C4-2B (cell line): ENCODE measurements around the gene PTPN18.

Source experiments
- H3K27ac ChIP-seq: fragments of 450-650 bp; 2 replicates; pipeline ENCODE4 v1.5.1; 2017
- ZFX ChIP-seq: fragments of 450-650 bp; IDR thresholded peaks from 2 replicates; pipeline ENCODE4 v1.6.1; 2017
- TF ChIP-seq, protein P1 (sequence below): fragments of 450-650 bp; conservative IDR thresholded peaks from 2 replicates; pipeline ENCODE4 v1.5.1; 2017; ENCODE audit warnings: mild to moderate bottlenecking

PTPN18 gene

DNA sequence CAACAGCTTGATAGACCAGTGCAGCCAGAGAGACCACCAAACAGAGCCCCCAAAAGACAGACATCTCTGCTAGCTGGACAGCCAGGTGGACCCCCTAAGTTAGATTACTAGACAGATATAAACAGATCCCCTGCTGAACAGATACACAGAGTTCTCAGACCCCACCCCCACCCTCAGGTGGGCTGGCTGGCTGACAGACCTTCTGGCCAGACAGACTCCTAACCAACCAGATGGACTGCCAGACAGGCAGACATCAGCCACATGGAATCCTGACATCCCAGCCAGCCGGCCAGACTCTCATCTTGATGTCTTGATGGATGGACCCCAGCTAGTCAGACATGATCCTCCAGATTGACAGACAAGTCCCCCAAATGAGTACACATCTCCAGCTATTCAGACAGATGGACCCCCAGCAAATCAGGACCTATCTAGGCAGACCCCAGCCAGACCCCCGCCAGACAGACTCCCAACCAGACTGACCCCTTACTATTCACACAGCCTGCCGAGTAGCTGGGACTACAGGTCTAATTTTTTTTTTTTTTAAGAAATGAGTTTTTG, 18.0 kb downstream of the PTPN18 start:
- no peak overlapping the region for H3K27ac ChIP-seq
- TF ChIP-seq ZFX, result no peak
- TF ChIP-seq, protein P1, sequence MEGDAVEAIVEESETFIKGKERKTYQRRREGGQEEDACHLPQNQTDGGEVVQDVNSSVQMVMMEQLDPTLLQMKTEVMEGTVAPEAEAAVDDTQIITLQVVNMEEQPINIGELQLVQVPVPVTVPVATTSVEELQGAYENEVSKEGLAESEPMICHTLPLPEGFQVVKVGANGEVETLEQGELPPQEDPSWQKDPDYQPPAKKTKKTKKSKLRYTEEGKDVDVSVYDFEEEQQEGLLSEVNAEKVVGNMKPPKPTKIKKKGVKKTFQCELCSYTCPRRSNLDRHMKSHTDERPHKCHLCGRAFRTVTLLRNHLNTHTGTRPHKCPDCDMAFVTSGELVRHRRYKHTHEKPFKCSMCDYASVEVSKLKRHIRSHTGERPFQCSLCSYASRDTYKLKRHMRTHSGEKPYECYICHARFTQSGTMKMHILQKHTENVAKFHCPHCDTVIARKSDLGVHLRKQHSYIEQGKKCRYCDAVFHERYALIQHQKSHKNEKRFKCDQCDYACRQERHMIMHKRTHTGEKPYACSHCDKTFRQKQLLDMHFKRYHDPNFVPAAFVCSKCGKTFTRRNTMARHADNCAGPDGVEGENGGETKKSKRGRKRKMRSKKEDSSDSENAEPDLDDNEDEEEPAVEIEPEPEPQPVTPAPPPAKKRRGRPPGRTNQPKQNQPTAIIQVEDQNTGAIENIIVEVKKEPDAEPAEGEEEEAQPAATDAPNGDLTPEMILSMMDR, result no peak

DNA sequence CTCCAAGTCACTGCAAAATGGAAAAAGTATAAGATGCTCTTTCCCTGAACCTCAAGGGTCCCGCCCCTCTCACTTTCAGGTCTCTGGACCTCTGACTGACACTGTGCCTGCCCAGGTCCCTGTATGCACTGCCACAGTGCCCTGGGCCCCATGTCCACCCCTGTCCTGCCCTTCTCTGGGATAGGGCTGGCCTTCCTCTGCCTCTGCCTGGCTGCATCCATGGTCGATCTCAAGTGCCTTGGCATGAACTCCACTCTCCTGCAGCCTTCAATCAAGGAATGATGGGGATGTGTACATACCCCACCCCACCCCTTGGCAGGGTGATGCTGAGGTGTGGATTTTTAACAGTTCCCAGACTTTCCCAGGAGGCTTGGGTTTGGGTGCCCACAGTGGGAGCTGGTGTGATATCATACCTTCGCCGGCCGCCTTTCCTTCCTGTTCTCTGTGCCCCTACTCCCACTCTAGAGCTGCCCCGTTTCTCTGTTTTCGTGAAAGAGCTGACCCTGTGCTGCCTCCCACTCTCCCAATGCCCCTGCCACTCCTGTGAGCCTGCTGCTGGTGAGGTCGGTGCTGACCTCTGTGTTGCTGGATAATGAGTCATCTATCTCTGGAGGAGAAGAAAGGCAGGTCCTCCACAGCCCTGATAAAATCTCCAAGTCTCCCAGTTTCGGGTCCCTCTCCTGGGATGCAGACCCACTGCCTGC, 18.9 kb downstream of the PTPN18 start:
- TF ChIP-seq ZFX, result no peak
- TF ChIP-seq, protein P1, result no peak
- H3K27ac ChIP-seq, result no peak overlapping the region

GRCh38 chr2:130375291-130376266, 19.7 kb downstream of the PTPN18 start:
- no peak overlapping the region for H3K27ac ChIP-seq
- TF ChIP-seq ZFX, result no peak

DNA sequence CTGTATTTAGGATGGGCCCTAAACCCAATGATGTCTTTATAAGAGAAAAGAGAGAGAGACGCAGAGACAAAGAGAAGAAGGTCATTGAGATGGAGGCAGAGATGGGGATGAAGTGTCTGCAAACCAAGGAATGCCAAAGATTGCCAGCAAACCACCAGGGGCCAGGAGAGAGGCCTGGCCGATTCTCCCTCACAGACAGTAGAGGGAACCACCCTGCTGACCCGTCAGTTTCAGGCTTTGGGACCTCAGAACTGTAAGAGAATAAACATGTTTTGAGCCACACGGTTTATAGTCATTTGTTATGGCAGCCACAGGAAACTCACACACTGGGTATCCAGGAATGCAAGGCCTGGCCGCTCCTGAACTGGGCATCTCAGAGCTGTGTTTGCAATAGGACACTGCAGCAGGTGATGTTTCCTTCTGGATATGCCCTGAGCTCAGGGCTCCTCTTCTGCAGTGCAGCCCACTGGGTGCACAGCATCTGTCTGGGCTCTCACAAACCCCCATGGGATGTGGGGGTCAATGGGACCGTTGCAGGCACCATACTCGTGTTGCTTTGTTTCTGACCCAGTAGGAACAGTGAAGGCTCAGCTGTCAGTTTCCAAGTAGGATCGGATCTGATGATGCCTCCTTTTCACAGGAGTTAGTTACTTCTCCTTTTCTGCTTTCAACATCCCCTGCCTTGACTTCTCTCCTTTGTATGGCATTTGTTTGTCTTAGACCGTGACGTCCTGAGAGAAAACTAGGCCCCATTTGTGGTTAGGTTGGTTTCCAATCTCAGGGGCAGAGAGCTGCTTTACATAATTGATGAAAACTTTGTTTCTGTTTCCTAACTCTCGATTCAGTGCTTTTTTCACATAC, 20.8 kb downstream of the PTPN18 start:
- TF ChIP-seq, protein P1, result no peak
- TF ChIP-seq ZFX, result no peak
- no peak overlapping the region for H3K27ac ChIP-seq

GRCh38 chr2:130377491-130377890, 21.6 kb downstream of the PTPN18 start:
- H3K27ac ChIP-seq, result no peak overlapping the region
- TF ChIP-seq ZFX, result no peak
- TF ChIP-seq, protein P1, result no peak

GRCh38 chr2:130378206-130378897, 22.5 kb downstream of the PTPN18 start:
- TF ChIP-seq, protein P1, result no peak
- no peak for TF ChIP-seq ZFX

DNA sequence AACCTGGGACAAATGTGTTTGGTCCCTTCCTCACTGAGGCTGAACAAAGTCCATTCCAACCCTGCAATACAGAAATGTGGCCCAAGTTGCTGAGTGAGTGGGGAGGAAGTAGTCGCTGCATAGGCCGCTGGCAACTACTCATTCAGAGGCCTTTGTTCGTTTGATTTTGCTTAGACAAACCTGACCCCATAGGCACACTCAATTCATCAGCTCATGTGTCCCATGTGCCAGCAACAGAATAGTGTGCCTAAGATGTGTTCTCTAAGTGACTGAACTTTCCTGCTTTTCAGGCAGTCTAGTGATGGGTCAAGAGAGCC, 23.0 kb downstream of the PTPN18 start:
- H3K27ac ChIP-seq, result no peak overlapping the region
- TF ChIP-seq, protein P1, result no peak
- TF ChIP-seq ZFX, result no peak

More at GRCh38 chr2:130378206-130378897, 22.5 kb downstream of the PTPN18 start:
- no peak overlapping the region for H3K27ac ChIP-seq
